ENCODE data around the gene TRPC4AP.
A peak's percentile ranks its signal among the peaks of the same experiment; 100 is the strongest.
"Not testable (repeated sequence)": the region's sequence is repeated elsewhere in the genome, so short reads cannot be mapped to it uniquely, and the experiment has no call there.

TRPC4AP gene, protein sequence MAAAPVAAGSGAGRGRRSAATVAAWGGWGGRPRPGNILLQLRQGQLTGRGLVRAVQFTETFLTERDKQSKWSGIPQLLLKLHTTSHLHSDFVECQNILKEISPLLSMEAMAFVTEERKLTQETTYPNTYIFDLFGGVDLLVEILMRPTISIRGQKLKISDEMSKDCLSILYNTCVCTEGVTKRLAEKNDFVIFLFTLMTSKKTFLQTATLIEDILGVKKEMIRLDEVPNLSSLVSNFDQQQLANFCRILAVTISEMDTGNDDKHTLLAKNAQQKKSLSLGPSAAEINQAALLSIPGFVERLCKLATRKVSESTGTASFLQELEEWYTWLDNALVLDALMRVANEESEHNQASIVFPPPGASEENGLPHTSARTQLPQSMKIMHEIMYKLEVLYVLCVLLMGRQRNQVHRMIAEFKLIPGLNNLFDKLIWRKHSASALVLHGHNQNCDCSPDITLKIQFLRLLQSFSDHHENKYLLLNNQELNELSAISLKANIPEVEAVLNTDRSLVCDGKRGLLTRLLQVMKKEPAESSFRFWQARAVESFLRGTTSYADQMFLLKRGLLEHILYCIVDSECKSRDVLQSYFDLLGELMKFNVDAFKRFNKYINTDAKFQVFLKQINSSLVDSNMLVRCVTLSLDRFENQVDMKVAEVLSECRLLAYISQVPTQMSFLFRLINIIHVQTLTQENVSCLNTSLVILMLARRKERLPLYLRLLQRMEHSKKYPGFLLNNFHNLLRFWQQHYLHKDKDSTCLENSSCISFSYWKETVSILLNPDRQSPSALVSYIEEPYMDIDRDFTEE

DNA sequence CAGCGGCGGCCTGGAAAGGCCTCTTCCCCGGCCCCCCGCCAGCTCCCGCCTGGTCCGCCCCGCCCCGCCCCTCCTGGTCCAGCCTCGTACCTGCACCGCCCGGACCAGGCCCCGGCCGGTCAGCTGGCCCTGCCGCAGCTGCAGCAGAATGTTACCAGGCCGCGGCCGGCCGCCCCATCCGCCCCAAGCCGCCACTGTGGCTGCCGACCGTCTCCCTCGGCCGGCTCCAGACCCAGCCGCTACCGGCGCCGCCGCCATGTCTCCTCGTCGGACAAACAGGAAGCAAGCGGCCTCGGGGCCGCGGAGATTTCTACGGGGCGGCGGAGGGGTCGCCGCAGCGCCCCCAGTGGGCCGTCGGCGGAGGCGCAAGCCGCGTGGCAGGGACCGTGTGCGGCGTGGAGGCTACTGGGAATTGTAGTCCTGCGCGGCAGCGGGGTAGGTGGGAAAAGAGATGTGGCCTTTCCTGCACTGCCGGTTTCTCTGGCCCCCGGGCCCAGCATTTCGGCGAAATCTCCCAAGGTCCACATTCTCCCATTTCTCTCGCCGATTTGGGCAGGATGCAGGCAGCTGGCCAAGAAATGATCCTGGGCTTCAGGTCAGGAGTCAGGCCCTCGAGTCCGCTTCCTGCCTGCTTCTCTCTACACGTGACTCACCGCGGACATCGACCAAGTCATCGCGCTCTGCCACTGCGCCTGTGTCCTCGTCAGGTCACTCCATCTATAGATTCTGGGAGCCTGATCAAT, at the start of gene TRPC4AP:
TSS of gene TRPC4AP (minus strand) at position 284 of the 743 bp plus-strand sequence. CDS start at position 258, 26 bp downstream.
- peak; percentile 90 for DNase-seq

DNA sequence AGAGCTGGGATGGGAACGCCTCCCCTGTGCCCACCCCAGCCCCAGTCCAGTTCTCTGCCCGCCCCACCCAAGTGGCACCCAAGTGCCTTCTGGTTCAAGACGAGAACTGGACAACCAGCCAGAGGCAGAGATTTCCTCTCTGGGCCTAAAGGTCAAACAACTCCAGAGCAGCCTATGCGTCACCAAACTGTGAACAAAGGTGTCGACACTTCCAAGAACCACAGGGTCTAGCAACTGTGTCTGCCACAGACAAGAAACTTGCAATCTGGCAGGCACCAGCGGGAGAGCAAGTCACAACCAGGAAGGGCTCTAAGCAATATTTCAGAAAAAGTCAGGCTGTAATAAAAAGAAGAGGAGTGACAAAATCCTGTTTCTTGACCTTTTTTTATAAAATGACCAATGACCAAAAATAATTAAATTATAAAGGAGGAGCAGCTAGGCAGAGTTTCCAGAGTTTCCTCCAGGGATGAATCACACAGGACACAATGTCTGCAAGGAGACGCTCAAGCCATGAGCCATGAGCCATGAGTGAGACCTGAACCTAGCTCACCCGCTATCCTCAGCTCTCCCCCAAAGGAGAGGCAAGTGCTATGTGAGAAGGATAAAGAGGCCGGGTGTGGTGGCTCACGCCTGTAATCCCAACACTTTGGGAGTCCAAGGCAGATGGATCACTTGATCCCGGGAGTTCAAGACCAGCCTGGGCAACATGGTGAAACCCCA, 43.4 kb upstream of the TRPC4AP start:
- DNase-seq: no peak

DNA sequence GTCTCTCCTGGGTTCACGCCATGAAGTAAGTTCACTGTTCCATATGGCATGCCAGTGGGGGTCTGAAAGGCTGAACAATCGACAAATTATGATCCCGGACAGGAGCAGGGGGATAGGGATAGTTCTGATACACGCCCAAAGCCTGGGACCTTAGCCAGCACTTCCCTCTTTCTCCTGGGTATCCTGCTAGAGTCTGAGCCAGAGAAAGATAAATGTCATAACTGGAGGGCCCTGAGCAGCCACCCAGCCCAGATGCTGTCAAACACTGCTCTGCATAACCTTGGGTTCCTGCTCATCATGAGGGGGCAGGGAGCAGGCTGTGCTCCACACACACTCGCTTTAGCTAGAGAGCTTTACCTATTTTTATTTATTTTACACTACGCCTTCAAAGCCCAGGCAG, 42.3 kb upstream of the TRPC4AP start:
- no peak for DNase-seq

DNA sequence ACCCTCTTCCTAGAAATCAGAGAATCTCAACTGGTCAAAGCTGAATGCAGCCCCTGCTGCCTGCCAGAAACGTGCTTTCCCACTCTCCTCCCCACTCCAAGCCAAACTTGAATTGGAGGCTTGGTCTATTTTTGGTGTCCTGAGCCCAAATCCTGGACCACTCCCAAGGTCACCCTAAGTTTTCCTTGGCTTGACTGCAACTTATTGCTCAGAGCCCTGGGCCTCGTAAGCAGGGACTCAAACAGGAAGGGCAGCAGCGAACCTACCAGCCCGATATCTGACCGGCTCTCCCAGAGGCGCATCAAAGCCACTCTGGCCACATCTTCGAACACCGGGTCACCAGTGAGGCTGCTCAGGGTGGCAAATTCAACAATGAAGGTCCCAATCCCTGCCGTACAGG, 41.9 kb upstream of the TRPC4AP start:
- DNase-seq: no peak

DNA sequence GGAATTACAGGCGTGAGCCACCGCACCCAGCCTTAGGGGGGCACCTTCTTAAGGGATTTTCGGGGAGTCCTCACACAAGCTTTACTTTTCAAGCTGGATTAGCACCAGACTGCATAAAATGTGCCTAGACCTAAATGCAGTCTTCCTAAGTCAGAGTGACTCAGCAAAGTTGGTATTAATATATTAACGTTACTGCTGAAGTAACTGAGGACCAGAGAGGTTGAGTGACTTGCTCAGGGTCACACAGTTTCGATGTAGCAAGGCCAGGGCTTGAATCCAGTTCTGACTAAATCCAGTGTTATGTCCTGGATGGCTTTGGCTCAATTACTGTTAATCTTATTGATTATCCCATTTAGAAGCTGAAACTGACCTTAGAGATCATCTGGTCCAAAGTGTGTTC, 41.1 kb upstream of the TRPC4AP start:
- DNase-seq: peak; percentile 17

DNA sequence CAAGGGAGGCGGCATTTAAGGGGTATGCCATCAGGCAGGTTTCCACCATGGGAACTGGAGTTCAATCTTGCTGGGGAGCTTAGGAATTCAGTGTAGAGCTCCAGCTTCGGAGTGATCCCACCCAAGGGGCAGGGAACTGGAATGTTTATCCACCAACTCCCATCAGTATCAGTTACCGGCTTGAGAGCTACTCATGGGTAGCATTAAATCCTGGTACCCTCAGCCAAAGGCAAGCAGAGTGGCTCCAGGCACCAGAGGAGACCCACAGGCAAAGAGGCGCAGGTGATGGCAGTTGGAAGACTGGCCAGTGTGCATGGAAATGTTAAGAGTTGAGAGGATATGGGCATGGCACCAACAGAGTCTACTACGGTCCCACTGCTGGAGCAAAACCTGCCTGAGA, 40.4 kb upstream of the TRPC4AP start:
- no peak for DNase-seq

DNA sequence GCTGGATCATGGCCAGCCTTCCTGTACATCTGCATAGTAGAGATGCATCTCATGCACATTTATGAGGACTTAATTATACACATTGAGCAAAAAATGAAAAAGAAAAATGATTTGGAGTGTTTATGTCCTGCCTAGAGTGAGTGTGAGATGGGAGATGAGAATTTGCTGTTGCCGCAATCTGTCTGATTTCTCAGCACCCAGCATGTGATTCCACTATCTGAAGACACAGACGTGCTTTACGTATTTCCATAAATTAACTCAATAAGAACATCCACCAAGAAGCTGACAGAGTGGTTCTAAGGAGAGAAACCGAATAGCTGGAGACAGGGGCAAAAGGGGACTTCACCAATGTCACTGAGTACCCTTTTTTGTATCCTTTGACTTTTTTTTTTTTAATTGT, 39.3 kb upstream of the TRPC4AP start:
- DNase-seq: no peak

DNA sequence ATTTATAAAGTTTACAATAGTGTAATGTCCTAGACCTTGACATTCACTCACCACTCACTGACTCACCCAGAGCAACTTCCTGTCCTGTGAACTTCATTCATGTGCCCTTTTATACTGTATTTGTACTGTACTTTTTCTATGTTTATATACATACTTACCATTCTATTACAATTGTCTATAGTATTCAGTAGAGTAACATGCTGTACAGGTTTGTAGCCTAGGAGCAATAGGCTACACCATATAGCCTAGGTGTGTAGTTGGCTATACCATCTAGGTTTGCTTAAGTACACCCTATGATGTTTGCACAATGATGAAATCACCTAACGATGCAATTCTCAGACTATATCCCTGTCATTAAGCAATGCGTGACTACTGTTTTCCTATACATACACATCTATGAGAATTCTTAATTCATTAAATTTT, 37.1 kb upstream of the TRPC4AP start:
- DNase-seq: no peak

DNA sequence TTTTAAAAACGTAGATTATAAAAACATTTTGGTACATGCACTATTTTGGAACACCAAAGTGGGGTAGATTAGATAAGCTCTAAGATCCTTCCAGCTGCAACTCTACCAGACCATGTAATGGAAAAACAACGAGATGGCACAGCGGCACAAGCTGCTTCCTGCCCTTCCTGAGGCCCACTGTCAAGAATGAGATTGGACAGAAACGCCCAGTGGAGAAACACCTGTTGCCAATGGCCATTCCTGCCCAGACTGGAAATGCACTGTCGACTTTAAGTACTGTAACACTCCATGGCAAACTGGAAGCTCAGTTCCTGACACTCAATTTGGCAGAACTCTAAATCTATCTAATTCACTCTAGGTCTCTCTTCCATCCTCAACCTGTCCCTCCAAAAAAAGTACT, 33.1 kb upstream of the TRPC4AP start:
- no peak for DNase-seq

DNA sequence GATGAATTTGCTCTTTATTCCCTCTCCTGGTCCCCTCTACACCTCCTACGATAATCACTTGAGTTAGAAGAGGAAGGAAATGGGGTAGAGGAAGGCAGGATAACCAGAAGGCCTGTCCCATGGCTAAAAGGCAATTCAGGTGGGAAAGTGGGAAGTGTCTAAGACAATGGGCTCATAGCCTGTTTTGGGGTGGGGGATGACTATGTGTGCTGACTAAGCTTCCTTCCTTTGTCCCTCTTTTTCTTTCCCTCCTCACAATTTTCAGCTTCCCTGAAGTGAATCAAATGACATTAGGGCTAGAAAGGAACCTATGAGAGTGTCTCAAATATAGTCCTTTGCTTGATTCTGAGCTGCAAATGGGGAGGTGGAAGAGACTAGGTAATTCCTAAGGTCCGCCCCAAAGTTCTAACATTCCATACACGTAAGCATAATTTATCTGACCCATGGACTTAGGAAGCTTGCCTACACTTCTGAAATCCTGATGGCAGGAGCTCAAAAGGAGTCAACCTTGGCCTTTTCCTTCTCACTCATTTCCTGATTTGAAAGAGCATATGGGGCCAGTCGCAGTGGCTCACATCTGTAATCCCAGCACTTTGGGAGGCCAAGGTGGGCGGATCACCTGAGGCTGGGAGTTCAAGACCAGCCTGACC, 30.3 kb upstream of the TRPC4AP start:
- no peak for DNase-seq

DNA sequence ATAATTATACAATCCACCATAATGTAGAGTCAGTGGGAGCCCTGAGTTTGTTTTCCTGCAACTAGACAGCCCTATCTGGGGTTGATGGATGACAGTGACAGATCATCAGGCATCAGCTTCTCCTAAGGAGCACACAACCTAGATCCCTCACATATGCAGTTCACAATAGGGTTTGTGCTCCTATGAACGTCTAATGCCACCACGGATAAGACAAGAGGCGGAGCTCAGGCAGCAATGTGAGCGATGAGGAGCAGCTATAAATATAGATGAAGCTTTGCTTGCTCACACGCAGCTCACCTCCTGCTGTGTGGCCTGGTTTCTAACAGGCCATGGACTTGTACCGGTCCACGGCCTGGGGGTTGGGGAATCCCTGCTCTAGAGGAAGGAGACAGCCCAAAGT, 28.6 kb upstream of the TRPC4AP start:
- DNase-seq: no peak

DNA sequence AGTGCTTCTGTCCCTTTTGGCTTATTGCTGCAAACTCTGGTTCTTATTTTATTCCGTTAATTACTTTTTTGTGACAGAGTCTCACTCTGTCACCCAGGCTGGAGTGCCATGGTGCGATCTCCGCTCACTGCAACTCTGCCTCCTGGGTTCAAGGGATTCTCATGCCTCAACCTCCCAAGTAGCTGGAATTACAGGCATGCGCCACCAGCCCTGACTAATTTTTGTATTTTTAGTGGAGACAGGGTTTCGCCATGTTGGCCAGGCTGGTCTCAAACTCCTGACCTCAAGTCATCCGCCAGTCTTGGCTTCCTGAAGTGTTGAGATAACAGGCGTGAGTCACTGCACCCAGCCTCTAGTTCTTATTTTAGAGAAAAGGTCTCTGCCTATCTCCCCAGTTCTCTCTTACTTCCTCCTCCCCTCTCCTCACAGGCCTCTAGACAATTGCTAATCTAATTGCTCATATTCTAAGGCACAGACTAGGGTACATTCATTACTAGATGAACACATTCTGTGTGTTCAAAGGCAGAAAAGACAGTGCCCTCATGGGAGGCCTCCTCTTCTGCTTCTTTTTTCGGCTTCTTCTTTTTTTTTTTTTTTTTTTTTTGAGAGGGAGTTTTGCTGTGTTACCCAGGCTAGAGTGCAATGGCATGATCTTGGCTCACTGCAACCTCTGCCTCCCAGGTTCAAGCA, 27.6 kb upstream of the TRPC4AP start:
- DNase-seq: peak; percentile 92

DNA sequence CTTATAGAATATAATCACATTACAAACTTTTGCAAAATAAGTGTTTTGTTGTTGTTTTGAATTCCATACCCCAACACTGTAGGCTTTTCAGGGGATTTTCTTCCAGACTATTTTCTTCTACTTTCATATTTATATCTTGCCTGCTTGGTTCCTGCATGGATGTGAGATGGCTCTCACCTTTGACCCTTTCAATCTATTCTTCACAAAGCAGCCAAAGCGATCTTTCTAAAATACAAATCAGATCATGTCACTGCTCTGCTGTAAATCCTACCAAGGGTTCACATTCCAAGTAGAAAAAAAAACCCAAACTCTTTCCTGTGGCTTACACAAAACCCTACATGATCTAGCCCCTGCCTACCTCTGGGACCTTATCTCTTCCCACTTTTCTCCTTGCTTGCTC, 25.0 kb upstream of the TRPC4AP start:
- DNase-seq: no peak

DNA sequence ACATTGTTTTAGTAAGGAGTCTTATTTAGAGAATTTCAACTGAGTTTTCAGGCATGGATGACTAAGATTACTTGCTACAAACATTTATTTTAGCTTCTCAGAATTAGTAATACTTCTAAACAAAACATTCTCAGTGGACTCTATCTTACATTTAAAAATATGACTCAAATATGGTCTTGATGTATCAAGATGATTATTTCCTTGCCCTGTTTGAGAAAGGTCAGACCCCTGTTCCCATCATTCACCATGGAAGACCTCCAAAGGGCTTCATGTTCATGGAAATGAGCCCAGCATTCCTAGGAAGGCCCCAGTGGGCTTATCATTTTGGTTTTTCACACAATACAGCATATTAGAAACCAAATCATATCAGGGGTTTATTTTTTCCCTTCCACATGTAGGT, 24.6 kb upstream of the TRPC4AP start:
- no peak for DNase-seq

DNA sequence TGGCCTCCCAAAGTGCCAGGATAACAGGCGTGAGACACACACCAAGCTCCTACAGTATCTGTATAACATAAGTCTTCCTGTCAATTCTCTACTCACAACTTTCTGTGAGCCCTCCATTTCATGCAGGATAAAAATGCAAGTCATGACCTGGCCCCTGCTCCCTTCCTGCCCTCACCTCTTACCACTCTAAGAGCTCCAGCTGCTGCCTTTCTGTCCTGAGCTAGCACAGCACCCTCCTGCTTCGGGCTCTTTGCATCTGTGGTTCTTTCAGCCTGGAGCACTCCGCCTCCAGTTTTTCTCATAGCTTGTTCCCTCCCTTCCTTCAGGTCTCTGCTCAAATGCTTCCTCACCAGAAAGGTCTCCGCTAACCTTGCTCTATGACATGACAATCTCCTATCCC, 23.7 kb upstream of the TRPC4AP start:
- DNase-seq: no peak

DNA sequence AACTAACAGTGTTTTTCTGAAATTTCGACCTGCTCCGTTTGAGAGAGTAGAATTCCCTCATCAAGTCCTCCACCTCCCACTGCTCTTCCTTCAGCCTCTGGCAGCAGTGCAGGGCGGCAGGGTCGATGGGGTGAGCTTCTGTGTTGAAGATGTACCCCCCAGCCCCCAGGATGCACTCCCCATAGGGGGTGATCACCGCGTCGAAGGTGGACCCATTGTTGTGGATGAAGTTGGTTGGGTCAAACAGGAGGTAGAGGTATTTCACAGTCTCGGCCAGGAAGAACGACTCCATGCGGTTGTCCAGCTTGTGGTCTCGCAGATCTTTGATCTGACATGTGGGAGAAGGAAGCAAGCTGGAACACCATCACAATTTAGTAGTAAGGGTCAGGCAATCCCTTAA, 23.0 kb upstream of the TRPC4AP start:
- no peak for DNase-seq

DNA sequence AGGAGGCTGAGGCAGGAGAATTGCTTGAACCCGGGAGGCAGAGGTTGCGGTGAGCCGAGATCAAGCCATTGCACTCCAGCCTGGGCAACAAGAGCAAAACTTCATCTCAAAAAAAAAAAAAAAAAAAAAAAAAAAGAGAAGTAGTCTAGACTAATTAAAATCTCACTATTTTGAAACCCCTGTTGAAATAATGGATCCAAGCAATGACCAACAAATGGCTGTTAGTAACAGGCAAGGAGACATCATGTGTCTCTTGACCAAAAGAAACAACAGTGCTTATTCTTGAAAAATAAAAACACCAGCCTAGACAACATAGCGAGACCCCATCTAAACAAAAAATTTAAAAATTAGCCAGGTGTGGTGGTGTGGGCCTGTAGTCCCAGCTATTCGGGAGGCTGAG, 19.7 kb upstream of the TRPC4AP start:
- DNase-seq: not testable (repeated sequence)

DNA sequence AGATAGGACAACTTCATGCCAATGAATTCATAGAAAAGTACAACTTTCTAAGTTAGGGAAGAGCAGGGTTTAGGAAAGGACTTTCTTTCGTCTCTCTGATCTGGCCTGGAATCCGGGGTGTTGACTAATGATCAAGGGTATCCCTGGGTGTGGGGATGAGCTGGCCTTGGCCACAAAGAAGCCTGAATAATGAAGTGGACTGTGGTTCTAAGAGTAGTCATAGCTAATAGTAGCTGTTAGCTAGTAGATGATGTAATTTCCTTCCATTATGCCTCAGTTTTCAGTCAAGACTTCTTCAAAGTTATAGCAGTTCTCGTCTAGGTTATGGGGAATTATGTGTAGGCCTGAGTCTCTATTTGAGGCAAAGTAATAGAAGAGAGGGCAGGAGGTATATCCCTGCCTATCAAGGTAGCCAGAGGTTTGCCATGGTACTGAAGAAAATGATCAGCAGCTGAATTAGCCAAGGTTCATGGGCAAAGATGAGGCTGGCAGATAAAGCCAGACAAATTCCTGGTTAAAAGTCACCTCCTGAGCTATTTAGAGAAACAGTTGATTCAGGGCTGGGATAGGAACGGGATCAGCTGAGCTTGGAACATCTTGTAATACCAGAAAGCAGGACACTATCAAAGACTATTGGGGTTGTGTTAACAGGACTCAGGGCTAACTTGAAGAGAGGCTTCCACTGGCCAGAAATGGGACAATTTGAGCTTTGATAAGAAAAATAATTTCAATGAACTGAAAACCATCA, 18.7 kb upstream of the TRPC4AP start:
- no peak for DNase-seq

DNA sequence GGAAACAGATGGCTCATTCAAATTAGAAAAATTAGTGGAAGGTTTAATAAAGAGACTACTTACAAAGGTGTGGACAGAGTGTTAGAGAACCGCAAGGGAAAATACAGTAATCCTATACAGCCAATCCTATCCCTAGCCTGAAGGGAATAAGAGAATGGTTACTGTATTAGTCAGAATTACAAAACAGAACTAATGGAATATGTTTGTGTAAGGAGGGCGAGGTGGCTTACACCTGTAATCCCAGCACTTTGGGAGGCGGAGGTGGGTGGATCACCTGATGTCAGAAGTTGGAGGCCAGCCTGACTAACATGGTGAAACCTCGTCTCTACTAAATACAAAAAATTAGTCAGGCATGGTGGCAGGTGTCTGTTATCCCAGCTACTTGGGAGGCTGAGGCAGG, 16.3 kb upstream of the TRPC4AP start:
- DNase-seq: no peak

DNA sequence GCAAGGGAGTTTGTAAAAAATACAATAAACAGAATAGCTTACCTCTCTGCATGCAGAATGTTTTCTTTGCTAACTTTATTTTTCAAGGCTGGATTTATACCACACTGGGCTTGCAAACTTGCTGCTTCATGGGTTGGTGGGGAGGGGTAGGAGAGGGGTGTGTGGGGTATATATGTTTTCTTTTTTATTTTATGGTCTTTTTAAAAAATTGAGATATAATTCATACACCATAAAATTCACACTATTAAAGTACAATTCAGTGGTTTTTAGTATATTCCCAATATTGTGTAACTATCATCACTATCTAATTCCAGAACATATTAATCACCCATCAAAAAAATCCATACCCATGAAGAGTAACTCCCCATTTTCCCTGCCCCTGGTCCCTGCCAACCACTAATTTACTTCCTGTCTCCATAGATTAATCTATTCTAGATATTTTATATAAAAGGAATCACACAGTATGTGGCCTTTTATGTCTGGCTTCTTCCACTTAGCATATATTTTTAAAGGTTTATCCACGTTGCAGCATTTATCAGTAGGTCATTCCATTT, 14.3 kb upstream of the TRPC4AP start:
- no peak for DNase-seq

All from hematopoietic multipotent progenitor cell treated with erythropoietin and hydrocortisone succinate and interleukin-3 and kit ligand, for 8 days (in vitro differentiated cells).